Panc1 (cell line): ENCODE data around the gene PSEN2. TPM values are rescaled to one million over a fixed set of nuclear protein-coding genes. Genes with fewer than 3 reads are reported as not detected.

Source experiments
- ATAC-seq: fragments of 200-7000 bp; cut with Tn5 transposase; 2 replicates; pipeline ENCODE4 v1.9.1; 2020; ENCODE audit warnings: mild to moderate bottlenecking, moderate library complexity
- BruUV-seq: library from RNA; stranded (reverse); fragments of 400-500 nt; replicated peaks from 2 replicates; lab custom pipeline; 2021; lab: Mats Ljungman, UMichigan
- CTCF ChIA-PET: fragments of 300-600 bp; sonication (Branson Sonifier 250); formaldehyde crosslinking; loops from one replicate; lab custom pipeline; 2022; ENCODE audit warnings: antibody characterized with exemption; lab: Charles Lee
- POLR2A ChIA-PET: fragments of 300-600 bp; sonication (Branson Sonifier 250); formaldehyde crosslinking; loops from one replicate; lab custom pipeline; 2022; ENCODE audit warnings: antibody characterized with exemption; lab: Charles Lee
- DNase-seq: peaks from one replicate; pipeline ENCODE4 v3.0.0-alpha.2; 2010; ENCODE audit warnings: low read depth, low spot score
- H3K27ac ChIP-seq: 2 replicates; pipeline ENCODE4 v1.5.1; 2011; ENCODE audit warnings: mild to moderate bottlenecking, low read length, inconsistent platforms
- H3K27me3 ChIP-seq: fragments of 200-500 bp; sonication (Bioruptor generic); 2 replicates; pipeline ENCODE4 v1.6.0; 2014; ENCODE audit warnings: low read length, inconsistent platforms; ENCODE audit not compliant: control insufficient read depth, insufficient read depth
- H3K36me3 ChIP-seq: fragments of 200-500 bp; sonication (Bioruptor generic); 2 replicates; pipeline ENCODE4 v1.5.1; 2014; ENCODE audit warnings: inconsistent platforms, mild to moderate bottlenecking, low read length, moderate library complexity; ENCODE audit not compliant: control insufficient read depth, insufficient read depth
- H3K4me1 ChIP-seq: 2 replicates; pipeline ENCODE4 v1.5.1; 2011; ENCODE audit warnings: inconsistent platforms, mild to moderate bottlenecking, low read length, moderate library complexity; ENCODE audit not compliant: control insufficient read depth, insufficient read depth
- H3K4me3 ChIP-seq, 2 experiments: 2 replicates each; pipeline ENCODE4 v1.5.1; 2011 to 2012; ENCODE audit warnings: low read depth in 2 of 2, low read length in 2 of 2, mild to moderate bottlenecking in 2 of 2, inconsistent platforms in 1 of 2, moderate library complexity in 1 of 2
- H3K9me3 ChIP-seq: fragments of 200-500 bp; sonication (Bioruptor generic); 2 replicates; pipeline ENCODE4 v1.5.1; 2014; ENCODE audit warnings: low read depth, mild to moderate bottlenecking, inconsistent platforms, low read length, moderate library complexity; ENCODE audit not compliant: control insufficient read depth, insufficient read depth
- POLR2AphosphoS5 ChIP-seq: IDR thresholded peaks from 2 replicates; pipeline ENCODE4 v1.6.1; 2012; ENCODE audit warnings: mild to moderate bottlenecking, low read depth, low read length, moderate library complexity
- SIN3A ChIP-seq: IDR thresholded peaks from 2 replicates; pipeline ENCODE4 v1.6.1; 2012; ENCODE audit warnings: low read depth, mild to moderate bottlenecking, low read length, moderate library complexity, borderline replicate concordance; ENCODE audit not compliant: insufficient read depth
- TCF7L2 ChIP-seq: IDR thresholded peaks from 2 replicates; pipeline ENCODE4 v1.6.1; 2011; ENCODE audit warnings: mild to moderate bottlenecking, low read depth, low read length, inconsistent platforms
- in situ Hi-C: cut with HindIII; loops from 2 replicates; pipeline ENCODE4 v1.10.0; 2016; ENCODE audit warnings: low sequenced_read_pairs, low pct_unique_long_range_greater_than_20kb
- intact Hi-C: fragments of 100-400 bp; cut with micrococcal nuclease; formaldehyde crosslinking; loops from one replicate; pipeline ENCODE4 v1.10.0; 2022; ENCODE audit not compliant: unreplicated experiment
- total RNA-seq: library from RNA; stranded (reverse); gene quantifications from one replicate; pipeline ENCODE4 v1.2.1, GENCODE V29; 2021; ENCODE audit not compliant: unreplicated experiment
- TF ChIP-seq, protein P1 (sequence below): fragments of 450-650 bp; IDR thresholded peaks from 2 replicates; pipeline ENCODE4 v1.5.1; 2017; ENCODE audit warnings: mild to moderate bottlenecking
- TF ChIP-seq, protein P2 (sequence below), 2 experiments: IDR thresholded peaks; 2 replicates each; pipeline ENCODE4 v1.6.1; 2011 to 2012; ENCODE audit warnings: low read depth in 2 of 2, control low read depth in 1 of 2, low read length in 1 of 2, mild to moderate bottlenecking in 1 of 2, moderate library complexity in 1 of 2; ENCODE audit not compliant: insufficient read depth in 1 of 2

PSEN2 gene
- total RNA-seq, 1 experiment from 2014 or later, result 33.3 TPM

- no peaks in the 10 kb centered on the region for H3K27me3 ChIP-seq
- H3K36me3 ChIP-seq, result no peaks in the 10 kb centered on the region
- CTCF ChIA-PET, result interaction anchor here (0.5 to 1.0 kb wide), 2 partner anchors 199 to 429 kb away, joined by 3 to 4 read pairs; no protein-coding TSS in a partner anchor
- BruUV-seq, result no TSS peak
- no peak overlapping the region for H3K4me3 ChIP-seq
- in situ Hi-C loops (no loop called here), intact Hi-C loops (loop anchor here (5.0 kb wide), 1 partner anchor 88 kb away; the partner anchor contains the start of gene ITPKB)
- H3K4me1 ChIP-seq, result peaks cover 12% of the 10 kb centered on the region
- no peak for TF ChIP-seq POLR2AphosphoS5
- no peak for TF ChIP-seq SIN3A
- no peak for TF ChIP-seq TCF7L2
- TF ChIP-seq, protein P1, sequence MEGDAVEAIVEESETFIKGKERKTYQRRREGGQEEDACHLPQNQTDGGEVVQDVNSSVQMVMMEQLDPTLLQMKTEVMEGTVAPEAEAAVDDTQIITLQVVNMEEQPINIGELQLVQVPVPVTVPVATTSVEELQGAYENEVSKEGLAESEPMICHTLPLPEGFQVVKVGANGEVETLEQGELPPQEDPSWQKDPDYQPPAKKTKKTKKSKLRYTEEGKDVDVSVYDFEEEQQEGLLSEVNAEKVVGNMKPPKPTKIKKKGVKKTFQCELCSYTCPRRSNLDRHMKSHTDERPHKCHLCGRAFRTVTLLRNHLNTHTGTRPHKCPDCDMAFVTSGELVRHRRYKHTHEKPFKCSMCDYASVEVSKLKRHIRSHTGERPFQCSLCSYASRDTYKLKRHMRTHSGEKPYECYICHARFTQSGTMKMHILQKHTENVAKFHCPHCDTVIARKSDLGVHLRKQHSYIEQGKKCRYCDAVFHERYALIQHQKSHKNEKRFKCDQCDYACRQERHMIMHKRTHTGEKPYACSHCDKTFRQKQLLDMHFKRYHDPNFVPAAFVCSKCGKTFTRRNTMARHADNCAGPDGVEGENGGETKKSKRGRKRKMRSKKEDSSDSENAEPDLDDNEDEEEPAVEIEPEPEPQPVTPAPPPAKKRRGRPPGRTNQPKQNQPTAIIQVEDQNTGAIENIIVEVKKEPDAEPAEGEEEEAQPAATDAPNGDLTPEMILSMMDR, result no peak
- TF ChIP-seq, protein P2, sequence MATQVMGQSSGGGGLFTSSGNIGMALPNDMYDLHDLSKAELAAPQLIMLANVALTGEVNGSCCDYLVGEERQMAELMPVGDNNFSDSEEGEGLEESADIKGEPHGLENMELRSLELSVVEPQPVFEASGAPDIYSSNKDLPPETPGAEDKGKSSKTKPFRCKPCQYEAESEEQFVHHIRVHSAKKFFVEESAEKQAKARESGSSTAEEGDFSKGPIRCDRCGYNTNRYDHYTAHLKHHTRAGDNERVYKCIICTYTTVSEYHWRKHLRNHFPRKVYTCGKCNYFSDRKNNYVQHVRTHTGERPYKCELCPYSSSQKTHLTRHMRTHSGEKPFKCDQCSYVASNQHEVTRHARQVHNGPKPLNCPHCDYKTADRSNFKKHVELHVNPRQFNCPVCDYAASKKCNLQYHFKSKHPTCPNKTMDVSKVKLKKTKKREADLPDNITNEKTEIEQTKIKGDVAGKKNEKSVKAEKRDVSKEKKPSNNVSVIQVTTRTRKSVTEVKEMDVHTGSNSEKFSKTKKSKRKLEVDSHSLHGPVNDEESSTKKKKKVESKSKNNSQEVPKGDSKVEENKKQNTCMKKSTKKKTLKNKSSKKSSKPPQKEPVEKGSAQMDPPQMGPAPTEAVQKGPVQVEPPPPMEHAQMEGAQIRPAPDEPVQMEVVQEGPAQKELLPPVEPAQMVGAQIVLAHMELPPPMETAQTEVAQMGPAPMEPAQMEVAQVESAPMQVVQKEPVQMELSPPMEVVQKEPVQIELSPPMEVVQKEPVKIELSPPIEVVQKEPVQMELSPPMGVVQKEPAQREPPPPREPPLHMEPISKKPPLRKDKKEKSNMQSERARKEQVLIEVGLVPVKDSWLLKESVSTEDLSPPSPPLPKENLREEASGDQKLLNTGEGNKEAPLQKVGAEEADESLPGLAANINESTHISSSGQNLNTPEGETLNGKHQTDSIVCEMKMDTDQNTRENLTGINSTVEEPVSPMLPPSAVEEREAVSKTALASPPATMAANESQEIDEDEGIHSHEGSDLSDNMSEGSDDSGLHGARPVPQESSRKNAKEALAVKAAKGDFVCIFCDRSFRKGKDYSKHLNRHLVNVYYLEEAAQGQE (IDR thresholded peaks at IDR 0.05; ENCODE audit: insufficient read depth in 1 of 2, low read depth in 2 of 2, low read length in 1 of 2), result no peak
- no peaks in the 10 kb centered on the region for H3K9me3 ChIP-seq
- ATAC-seq (no peak), DNase-seq (no peak)
- POLR2A ChIA-PET, result no interaction called here
- no peak overlapping the region for H3K27ac ChIP-seq
Measured at GRCh38 chr1:226825037-226825745, 45.2 kb upstream of the PSEN2 start.

- ChIA-PET POLR2A (interaction anchor here (0.6 kb wide), 1 partner anchor 80 kb away, joined by 12 read pairs; no protein-coding TSS in a partner anchor), CTCF (interaction anchor here (0.5 to 1.0 kb wide), 3 partner anchors 191 to 430 kb away, joined by 3 to 4 read pairs (median 3); no protein-coding TSS in a partner anchor)
- H3K36me3 ChIP-seq, result no peaks in the 10 kb centered on the region
- ATAC-seq (no peak), DNase-seq (no peak)
- H3K9me3 ChIP-seq, result no peaks in the 10 kb centered on the region
- intact Hi-C loops, result loop anchor here (5.0 kb wide), 1 partner anchor 88 kb away; the partner anchor contains the start of gene ITPKB
- peaks cover 12% of the 10 kb centered on the region for H3K4me1 ChIP-seq
- no peak overlapping the region for H3K27ac ChIP-seq
- no peak for TF ChIP-seq TCF7L2
- no peak for TF ChIP-seq POLR2AphosphoS5
- TF ChIP-seq, protein P1, result no peak
- TF ChIP-seq, protein P2 (IDR thresholded peaks at IDR 0.05; ENCODE audit: insufficient read depth in 1 of 2, low read depth in 2 of 2, low read length in 1 of 2), result no peak
- TF ChIP-seq SIN3A, result no peak
- H3K4me3 ChIP-seq, result no peak overlapping the region
- H3K27me3 ChIP-seq, result no peaks in the 10 kb centered on the region
- no TSS peak for BruUV-seq
- in situ Hi-C loops, result no loop called here
Measured at GRCh38 chr1:226825746-226826100, 44.7 kb upstream of the PSEN2 start.
